Esophagus muscularis mucosa (tissue), 4 donors: Measurements from ENCODE around the gene ACOT8.

Experiments used
- EP300 ChIP-seq: sonication (generic); formaldehyde crosslinking; IDR thresholded peaks from one replicate; pipeline ENCODE4 v1.6.1; 2017; ENCODE audit warnings: antibody characterized with exemption
- POLR2A ChIP-seq: fragments of 450-650 bp; IDR thresholded peaks from one replicate; pipeline ENCODE4 v1.6.1; 2017; ENCODE audit warnings: antibody characterized with exemption, moderate library complexity, mild to moderate bottlenecking, low read depth
- TF ChIP-seq, protein P1 (sequence below), 3 experiments: fragments of 200-600 bp in 2 of 3; fragments of 450-650 bp in 1 of 3; sonication (generic) in 2 of 3; IDR thresholded peaks; one replicate each; pipeline ENCODE4 v1.5.1; 2017 to 2019; ENCODE audit warnings: antibody characterized with exemption in 3 of 3, mild to moderate bottlenecking in 2 of 3, moderate library complexity in 1 of 3

- TF ChIP-seq EP300 (no peak), POLR2A (no peak)
- TF ChIP-seq, protein P1, sequence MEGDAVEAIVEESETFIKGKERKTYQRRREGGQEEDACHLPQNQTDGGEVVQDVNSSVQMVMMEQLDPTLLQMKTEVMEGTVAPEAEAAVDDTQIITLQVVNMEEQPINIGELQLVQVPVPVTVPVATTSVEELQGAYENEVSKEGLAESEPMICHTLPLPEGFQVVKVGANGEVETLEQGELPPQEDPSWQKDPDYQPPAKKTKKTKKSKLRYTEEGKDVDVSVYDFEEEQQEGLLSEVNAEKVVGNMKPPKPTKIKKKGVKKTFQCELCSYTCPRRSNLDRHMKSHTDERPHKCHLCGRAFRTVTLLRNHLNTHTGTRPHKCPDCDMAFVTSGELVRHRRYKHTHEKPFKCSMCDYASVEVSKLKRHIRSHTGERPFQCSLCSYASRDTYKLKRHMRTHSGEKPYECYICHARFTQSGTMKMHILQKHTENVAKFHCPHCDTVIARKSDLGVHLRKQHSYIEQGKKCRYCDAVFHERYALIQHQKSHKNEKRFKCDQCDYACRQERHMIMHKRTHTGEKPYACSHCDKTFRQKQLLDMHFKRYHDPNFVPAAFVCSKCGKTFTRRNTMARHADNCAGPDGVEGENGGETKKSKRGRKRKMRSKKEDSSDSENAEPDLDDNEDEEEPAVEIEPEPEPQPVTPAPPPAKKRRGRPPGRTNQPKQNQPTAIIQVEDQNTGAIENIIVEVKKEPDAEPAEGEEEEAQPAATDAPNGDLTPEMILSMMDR (IDR thresholded peaks at IDR 0.05): no peak
Observed at GRCh38 chr20:45834797-45835161, 22.4 kb downstream of the ACOT8 start.
